ENCODE measurements around the gene WDR88. TPM values are rescaled to one million over a fixed set of nuclear protein-coding genes. Genes with fewer than 3 reads are reported as not detected.
"Not testable (repeated sequence)": the region's sequence is repeated elsewhere in the genome, so short reads cannot be mapped to it uniquely, and the experiment has no call there.

The WDR88 gene
- total and polyA plus RNA-seq, 12 donors, result 0.13 to 0.37 TPM; not detected in 10

DNA sequence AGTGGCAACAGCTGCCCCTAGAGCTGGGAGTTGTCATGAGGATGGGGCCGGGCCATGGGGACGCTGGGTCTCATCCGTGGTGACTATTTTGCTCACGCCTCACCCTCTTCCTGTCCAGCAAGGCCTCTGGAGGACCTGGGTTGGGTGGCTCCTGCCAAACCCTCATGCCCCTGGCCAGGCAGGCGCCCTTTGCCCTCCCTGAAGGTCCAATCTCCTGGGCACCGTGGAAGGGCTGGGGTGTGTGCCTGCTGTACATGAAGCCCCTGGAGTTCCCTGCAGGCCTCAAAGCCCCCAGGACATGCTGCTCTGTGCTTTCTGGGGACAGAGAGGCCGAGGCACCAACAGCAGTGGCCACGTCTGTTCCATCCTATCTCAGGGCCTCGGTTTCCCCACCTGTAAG, 76.0 kb downstream of the WDR88 start:
- Histone ChIP-seq H3K36me3 (peaks cover 0 to 39% (median 6%) of the 10 kb centered on the region in 9 donors), H3K27ac (no peak overlapping the region), H3K27me3 (no peaks in the 10 kb centered on the region), H3K4me1 (peaks cover 0 to 7% (median 0%) of the 10 kb centered on the region in 9 donors), H3K9me3 (no peaks in the 10 kb centered on the region), H3K4me3 (no peak overlapping the region)
- TF ChIP-seq, protein P1, sequence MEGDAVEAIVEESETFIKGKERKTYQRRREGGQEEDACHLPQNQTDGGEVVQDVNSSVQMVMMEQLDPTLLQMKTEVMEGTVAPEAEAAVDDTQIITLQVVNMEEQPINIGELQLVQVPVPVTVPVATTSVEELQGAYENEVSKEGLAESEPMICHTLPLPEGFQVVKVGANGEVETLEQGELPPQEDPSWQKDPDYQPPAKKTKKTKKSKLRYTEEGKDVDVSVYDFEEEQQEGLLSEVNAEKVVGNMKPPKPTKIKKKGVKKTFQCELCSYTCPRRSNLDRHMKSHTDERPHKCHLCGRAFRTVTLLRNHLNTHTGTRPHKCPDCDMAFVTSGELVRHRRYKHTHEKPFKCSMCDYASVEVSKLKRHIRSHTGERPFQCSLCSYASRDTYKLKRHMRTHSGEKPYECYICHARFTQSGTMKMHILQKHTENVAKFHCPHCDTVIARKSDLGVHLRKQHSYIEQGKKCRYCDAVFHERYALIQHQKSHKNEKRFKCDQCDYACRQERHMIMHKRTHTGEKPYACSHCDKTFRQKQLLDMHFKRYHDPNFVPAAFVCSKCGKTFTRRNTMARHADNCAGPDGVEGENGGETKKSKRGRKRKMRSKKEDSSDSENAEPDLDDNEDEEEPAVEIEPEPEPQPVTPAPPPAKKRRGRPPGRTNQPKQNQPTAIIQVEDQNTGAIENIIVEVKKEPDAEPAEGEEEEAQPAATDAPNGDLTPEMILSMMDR (IDR thresholded peaks at IDR 0.05), result no peak
- ATAC-seq (no peak), DNase-seq (no peak)
- 83 to 85% methylated on average over 9 of the region's 9 CpGs for WGBS, 2 donors
- intact Hi-C loops (cut with DNase I), result loop anchor here in 1 of 10 donors (2.0 kb wide), 1 partner anchor 65 kb away; no protein-coding TSS in a partner anchor

DNA sequence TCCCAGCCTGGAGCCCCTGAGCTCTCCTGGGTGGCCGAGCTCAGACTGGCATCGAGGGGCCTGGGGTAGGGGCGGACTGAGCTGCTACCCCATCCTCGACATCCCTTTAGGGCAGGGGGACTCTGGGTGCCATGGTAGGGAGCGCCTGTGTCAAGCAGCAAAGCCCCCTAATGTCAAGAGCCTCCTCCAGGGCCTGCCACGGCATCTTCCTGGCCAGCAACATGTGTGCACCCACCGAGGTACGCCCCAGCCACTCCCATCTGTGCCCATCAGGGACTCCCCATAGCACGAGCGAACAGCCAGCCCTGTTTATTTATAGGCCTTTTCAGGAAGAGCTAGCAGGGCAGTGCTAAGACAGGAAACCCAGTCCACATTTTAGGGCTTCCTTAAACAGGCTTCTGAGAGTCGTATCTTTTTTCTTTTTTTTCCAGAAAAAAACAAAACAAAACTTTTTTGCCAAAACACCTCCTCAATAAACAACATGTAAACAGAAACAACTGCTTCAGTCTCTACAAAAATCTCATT, 76.5 kb downstream of the WDR88 start:
- H3K4me3 ChIP-seq, result no peak overlapping the region
- peaks cover 0 to 7% (median 0%) of the 10 kb centered on the region in 9 donors for H3K4me1 ChIP-seq
- peaks cover 0 to 34% (median 6%) of the 10 kb centered on the region in 9 donors for H3K36me3 ChIP-seq
- intact Hi-C loops (cut with DNase I), result no loop called here
- TF ChIP-seq, protein P1 (IDR thresholded peaks at IDR 0.05), result no peak
- no peak for DNase-seq
- no peaks in the 10 kb centered on the region for H3K9me3 ChIP-seq
- 64 to 75% methylated on average over 11 of the region's 11 CpGs for WGBS, 2 donors
- no peaks in the 10 kb centered on the region for H3K27me3 ChIP-seq
- no peak for ATAC-seq
- no peak overlapping the region for H3K27ac ChIP-seq

DNA sequence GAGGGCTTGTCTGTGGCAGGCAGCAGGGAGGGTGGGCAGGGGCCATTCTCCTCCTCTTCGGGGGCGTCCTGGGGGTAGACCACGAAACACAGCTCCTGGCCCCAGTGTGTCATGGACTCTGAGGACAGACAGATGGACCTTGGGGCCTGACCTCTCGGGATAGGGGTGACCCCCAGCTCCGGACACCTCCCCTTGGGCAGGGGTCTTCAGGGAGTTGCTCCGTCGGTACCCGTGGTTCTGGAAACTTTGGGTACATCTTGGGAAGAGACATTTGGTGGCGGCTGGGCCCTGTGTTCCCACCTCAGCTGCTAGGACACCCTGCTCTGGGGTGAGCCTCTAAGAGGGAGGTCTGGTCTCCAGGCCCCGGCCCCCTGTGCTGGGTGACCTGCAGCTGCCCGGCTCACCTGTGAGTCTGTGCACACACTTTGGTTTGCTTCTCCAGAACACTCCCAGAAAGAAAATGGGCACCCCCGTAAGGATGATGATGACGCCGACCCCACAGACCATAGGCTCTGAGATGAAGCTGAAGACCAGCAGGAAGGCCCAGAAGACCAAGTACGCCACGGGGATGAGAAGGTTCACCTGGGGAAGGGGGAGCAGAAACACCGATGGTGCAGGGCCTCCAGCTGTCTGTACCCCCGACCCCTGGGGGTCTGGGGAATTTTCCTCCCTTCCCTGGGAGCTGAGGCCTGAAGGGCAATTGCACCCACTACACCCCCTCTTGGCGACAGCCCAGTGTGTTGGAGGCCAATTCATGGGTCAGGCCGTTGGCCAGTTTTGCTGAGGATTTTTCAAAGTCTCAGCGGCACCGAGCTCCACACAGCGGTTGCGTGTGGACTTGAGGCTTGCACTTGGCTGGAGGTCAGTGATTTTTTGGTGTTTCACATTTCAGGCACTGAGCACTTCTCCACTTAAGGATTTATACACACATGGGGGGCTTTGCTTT, 77.3 kb downstream of the WDR88 start:
- ATAC-seq (no peak), DNase-seq (no peak)
- no peak overlapping the region for H3K4me3 ChIP-seq
- TF ChIP-seq, protein P1 (IDR thresholded peaks at IDR 0.05), result peak in 2 of 9 donors; percentile 11 to 25
- no peaks in the 10 kb centered on the region for H3K27me3 ChIP-seq
- peaks cover 0 to 7% (median 0%) of the 10 kb centered on the region in 9 donors for H3K4me1 ChIP-seq
- WGBS, 2 donors, result 84 to 85% methylated on average over 24 of the region's 24 CpGs
- H3K9me3 ChIP-seq, result no peaks in the 10 kb centered on the region
- H3K27ac ChIP-seq, result no peak overlapping the region
- intact Hi-C loops (cut with DNase I), result no loop called here
- H3K36me3 ChIP-seq, result peaks cover 0 to 32% (median 6%) of the 10 kb centered on the region in 9 donors

DNA sequence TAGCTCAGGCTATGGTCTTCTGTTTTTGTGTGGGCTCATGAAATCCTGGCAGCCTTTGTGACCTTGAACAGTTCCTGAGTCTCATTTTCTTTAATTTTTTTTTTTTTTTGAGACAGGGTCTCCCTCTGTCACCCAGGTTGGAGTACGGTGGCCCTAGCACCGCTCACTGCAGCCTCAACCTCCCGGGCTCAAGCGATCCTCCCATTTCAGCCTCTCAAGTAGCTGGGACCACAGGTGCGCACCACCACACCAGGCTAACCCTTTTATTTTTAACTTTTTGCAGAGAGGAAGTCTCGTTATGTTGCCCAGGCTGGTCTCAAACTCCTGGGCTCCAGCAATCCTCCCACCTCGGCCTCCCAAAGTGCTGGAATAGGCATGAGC, 77.9 kb downstream of the WDR88 start:
- H3K36me3 ChIP-seq, result peaks cover 0 to 26% (median 6%) of the 10 kb centered on the region in 9 donors
- H3K27me3 ChIP-seq; H3K4me1 ChIP-seq; DNase-seq; intact Hi-C loops (cut with DNase I); H3K4me3 ChIP-seq; H3K27ac ChIP-seq; ATAC-seq; H3K9me3 ChIP-seq: not testable (repeated sequence)
- 97 to 99% methylated on average over 7 of the region's 7 CpGs for WGBS, 2 donors

Measured in heart right ventricle (tissue), 16 donors.